GM23338 (cell line): ENCODE results near the gene CCDC80.

ENCODE experiments used
- EZH2phosphoT487 ChIP-seq: fragments of 200-600 bp; sonication (generic); IDR thresholded peaks from one replicate; pipeline ENCODE4 v1.8.1; 2018; ENCODE audit warnings: antibody characterized with exemption; ENCODE audit not compliant: unreplicated experiment
- REST ChIP-seq: IDR thresholded peaks from one replicate; pipeline ENCODE4 v1.6.1; 2018; ENCODE audit warnings: antibody characterized with exemption; ENCODE audit not compliant: unreplicated experiment
- TF ChIP-seq, protein P1 (sequence below), 2 experiments: fragments of 200-600 bp in 1 of 2; sonication (generic) in 1 of 2; conservative IDR thresholded peaks; 2 replicates each; pipeline versions ENCODE4 v1.5.1 to v1.6.1; 2016 to 2017; ENCODE audit warnings: antibody characterized with exemption in 2 of 2, low read depth in 2 of 2, mild to moderate bottlenecking in 2 of 2, moderate library complexity in 1 of 2

GRCh38 chr3:112688819-112689218 lies 47.9 kb upstream of the CCDC80 start:
- TF ChIP-seq, protein P1, sequence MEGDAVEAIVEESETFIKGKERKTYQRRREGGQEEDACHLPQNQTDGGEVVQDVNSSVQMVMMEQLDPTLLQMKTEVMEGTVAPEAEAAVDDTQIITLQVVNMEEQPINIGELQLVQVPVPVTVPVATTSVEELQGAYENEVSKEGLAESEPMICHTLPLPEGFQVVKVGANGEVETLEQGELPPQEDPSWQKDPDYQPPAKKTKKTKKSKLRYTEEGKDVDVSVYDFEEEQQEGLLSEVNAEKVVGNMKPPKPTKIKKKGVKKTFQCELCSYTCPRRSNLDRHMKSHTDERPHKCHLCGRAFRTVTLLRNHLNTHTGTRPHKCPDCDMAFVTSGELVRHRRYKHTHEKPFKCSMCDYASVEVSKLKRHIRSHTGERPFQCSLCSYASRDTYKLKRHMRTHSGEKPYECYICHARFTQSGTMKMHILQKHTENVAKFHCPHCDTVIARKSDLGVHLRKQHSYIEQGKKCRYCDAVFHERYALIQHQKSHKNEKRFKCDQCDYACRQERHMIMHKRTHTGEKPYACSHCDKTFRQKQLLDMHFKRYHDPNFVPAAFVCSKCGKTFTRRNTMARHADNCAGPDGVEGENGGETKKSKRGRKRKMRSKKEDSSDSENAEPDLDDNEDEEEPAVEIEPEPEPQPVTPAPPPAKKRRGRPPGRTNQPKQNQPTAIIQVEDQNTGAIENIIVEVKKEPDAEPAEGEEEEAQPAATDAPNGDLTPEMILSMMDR (conservative IDR thresholded peaks at IDR 0.05; ENCODE audit: low read depth in 2 of 2): no peak
- TF ChIP-seq EZH2phosphoT487: no peak
- TF ChIP-seq REST: no peak
